ENCODE measurements around the gene THAP12. TPM values are rescaled to one million over a fixed set of nuclear protein-coding genes. Genes with fewer than 3 reads are reported as not detected.

The THAP12 gene, protein sequence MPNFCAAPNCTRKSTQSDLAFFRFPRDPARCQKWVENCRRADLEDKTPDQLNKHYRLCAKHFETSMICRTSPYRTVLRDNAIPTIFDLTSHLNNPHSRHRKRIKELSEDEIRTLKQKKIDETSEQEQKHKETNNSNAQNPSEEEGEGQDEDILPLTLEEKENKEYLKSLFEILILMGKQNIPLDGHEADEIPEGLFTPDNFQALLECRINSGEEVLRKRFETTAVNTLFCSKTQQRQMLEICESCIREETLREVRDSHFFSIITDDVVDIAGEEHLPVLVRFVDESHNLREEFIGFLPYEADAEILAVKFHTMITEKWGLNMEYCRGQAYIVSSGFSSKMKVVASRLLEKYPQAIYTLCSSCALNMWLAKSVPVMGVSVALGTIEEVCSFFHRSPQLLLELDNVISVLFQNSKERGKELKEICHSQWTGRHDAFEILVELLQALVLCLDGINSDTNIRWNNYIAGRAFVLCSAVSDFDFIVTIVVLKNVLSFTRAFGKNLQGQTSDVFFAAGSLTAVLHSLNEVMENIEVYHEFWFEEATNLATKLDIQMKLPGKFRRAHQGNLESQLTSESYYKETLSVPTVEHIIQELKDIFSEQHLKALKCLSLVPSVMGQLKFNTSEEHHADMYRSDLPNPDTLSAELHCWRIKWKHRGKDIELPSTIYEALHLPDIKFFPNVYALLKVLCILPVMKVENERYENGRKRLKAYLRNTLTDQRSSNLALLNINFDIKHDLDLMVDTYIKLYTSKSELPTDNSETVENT
- 10 to 100 TPM; 11.5 to 15.8 (median 12.5) TPM for total RNA-seq
- long read RNA-seq, partial matches to known transcripts, result 0 of 4 reads
- long read RNA-seq, other reads (novel, unspliced or antisense), result 4 of 4 reads

DNA sequence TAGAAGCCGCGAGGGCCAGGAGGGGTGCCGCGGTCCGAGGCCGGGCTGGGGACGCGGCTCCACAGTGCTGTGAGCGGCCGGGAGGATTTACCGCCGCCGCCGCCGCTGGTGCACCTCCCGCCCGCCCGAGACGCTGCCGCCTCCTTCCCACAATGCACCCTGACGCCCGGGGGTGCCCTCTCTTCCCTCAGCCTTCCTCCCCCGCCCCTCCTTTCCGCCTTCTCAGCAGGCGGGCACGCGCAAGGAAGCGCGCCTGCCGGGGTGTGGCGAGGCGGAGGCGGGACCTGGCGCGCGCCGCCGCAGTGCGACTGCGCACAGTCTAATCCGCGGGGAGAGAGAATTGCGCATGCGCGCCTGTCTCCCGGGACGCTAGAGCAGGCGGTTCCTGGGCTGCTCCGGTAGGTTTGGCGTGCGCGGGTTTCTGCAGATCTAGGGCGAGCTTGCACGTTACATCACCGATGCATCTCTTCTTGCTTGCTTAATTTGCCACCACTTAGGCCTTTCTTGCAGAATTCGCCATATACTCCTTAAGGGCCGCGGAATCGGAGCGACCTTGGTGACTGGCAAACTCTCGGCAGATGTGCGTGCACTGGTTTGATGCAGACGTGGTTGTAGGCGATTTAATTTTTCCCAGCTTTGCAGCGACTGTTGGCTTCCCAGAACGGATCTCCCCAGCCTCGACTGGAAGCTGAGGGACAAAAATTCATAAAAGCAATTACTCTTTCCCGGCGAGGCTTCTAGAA lies at the start of gene THAP12, which contains the start of gene GVQW3:
THAP12 (minus strand) TSS at position 156 of the 743 bp plus-strand sequence. CDS start 296 bp downstream, outside the sequence.
GVQW3 (plus strand) TSS at position 347 of the 743 bp plus-strand sequence. CDS start 506 bp downstream, outside the sequence.
- peak within 1 kb of the TSS; percentile 22 to 70 (median 61) for H3K27ac ChIP-seq
- no peaks in the 10 kb centered on the region for H3K36me3 ChIP-seq
- ATAC-seq, result peak; percentile 97 to 98 (median 98)
- H3K4me3 ChIP-seq, result peak within 1 kb of the TSS; percentile 86 to 94 (median 88)
- H3K27me3 ChIP-seq, result no peaks in the 10 kb centered on the region
- intact Hi-C loops (cut with DNase I), result no loop called here
- TF ChIP-seq, protein P1, sequence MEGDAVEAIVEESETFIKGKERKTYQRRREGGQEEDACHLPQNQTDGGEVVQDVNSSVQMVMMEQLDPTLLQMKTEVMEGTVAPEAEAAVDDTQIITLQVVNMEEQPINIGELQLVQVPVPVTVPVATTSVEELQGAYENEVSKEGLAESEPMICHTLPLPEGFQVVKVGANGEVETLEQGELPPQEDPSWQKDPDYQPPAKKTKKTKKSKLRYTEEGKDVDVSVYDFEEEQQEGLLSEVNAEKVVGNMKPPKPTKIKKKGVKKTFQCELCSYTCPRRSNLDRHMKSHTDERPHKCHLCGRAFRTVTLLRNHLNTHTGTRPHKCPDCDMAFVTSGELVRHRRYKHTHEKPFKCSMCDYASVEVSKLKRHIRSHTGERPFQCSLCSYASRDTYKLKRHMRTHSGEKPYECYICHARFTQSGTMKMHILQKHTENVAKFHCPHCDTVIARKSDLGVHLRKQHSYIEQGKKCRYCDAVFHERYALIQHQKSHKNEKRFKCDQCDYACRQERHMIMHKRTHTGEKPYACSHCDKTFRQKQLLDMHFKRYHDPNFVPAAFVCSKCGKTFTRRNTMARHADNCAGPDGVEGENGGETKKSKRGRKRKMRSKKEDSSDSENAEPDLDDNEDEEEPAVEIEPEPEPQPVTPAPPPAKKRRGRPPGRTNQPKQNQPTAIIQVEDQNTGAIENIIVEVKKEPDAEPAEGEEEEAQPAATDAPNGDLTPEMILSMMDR (IDR thresholded peaks at IDR 0.05), result peak in 2 of 4 donors; percentile 23 to 35
- TF ChIP-seq POLR2A (IDR thresholded peaks at IDR 0.05), result peak; percentile 80
- H3K4me1 ChIP-seq, result peaks cover 0 to 24% (median 10%) of the 10 kb centered on the region in 4 donors
- 0% methylated on average over 26 of the region's 69 CpGs for WGBS (ENCODE audit: insufficient coverage, low coverage, low lambda C conversion rate, missing lambda C conversion rate)
- no peaks in the 10 kb centered on the region for H3K9me3 ChIP-seq
- peak; percentile 98 for DNase-seq

DNA sequence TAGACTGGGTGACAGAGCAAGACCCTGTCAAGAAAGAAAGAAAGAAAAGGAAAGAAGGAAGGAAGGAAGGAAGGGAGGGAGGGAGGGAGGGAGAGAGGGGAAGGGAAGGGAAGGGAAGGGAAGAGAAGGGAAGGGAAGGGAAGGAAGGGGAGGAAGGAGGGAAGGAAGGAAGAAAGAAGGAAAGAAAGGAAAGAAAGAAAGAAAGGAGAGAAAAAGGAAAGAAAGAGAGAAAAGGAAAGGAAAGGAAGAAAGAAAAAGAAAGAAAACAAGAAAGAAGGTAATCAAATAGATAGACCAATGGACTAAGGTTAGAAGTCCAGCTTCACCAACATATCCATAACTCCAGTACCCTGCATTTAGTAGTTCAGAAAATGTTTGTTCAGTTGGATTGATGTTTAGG lies 45.7 kb upstream of the THAP12 start:
- no peak overlapping the region for H3K27ac ChIP-seq
- ATAC-seq (no peak), DNase-seq (no peak)
- intact Hi-C loops (cut with DNase I), result no loop called here
- TF ChIP-seq, protein P1 (IDR thresholded peaks at IDR 0.05), result no peak
- no peak for TF ChIP-seq POLR2A (IDR thresholded peaks at IDR 0.05)
- H3K27me3 ChIP-seq, result no peaks in the 10 kb centered on the region
- H3K4me3 ChIP-seq, result no peak overlapping the region
- H3K4me1 ChIP-seq, result no peaks in the 10 kb centered on the region
- no peaks in the 10 kb centered on the region for H3K9me3 ChIP-seq
- H3K36me3 ChIP-seq, result no peaks in the 10 kb centered on the region

DNA sequence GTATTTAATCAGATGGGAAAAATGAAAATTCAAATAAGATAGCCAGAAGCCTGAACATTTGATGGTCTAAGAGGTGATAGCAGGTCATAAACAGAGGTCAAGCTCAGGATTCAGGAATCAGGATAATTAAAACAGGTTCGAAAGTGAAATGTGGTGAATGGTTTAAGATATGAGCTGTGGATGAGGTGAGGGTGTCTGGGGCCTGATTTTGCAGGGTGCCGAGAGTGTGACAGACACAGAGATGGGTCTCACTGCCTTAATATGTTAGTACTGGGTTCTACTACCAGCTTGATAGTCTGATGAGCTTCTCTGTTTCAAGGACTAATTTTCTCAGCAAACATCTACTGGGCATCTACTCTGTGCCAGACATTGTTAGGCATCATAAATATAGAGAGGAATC lies 44.0 kb upstream of the THAP12 start:
- DNase-seq (no peak), ATAC-seq (no peak)
- Histone ChIP-seq H3K9me3 (no peaks in the 10 kb centered on the region), H3K27me3 (no peaks in the 10 kb centered on the region), H3K27ac (no peak overlapping the region), H3K4me3 (no peak overlapping the region), H3K36me3 (no peaks in the 10 kb centered on the region), H3K4me1 (no peaks in the 10 kb centered on the region)
- WGBS (ENCODE audit: insufficient coverage, low coverage, low lambda C conversion rate, missing lambda C conversion rate), result 67% methylated on average over 2 of the region's 2 CpGs
- TF ChIP-seq POLR2A (IDR thresholded peaks at IDR 0.05), result no peak
- TF ChIP-seq, protein P1 (IDR thresholded peaks at IDR 0.05), result no peak
- intact Hi-C loops (cut with DNase I), result no loop called here

DNA sequence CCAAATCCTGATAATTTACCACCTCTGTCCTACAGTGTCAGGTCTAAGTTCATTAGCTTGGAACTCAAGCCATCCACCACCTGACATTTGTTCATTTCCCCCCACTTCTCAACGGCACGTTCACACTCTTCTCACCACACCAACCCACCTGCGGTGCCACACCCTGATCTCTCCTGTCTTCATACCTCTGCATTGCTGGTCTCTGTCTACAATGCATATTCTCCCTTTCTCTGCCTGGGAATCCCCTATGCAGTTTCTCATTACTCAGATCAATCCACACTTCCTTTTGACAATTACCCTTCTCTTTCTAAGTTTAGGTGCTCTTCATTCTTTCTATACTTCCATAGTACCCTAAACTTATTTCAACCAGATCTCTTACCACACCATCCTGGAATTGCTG lies 43.4 kb upstream of the THAP12 start:
- Histone ChIP-seq H3K27ac (no peak overlapping the region), H3K9me3 (no peaks in the 10 kb centered on the region), H3K36me3 (no peaks in the 10 kb centered on the region), H3K27me3 (no peaks in the 10 kb centered on the region), H3K4me1 (no peaks in the 10 kb centered on the region), H3K4me3 (no peak overlapping the region)
- 40% methylated on average over 3 of the region's 3 CpGs for WGBS (ENCODE audit: insufficient coverage, low coverage, low lambda C conversion rate, missing lambda C conversion rate)
- ATAC-seq (no peak), DNase-seq (no peak)
- intact Hi-C loops (cut with DNase I), result no loop called here
- TF ChIP-seq POLR2A (IDR thresholded peaks at IDR 0.05), result no peak
- TF ChIP-seq, protein P1 (IDR thresholded peaks at IDR 0.05), result no peak

Measured in right lobe of liver (tissue), 6 donors.